A549 (cell line): ENCODE measurements around the gene FLYWCH1.

Experiments
- JUNB ChIP-seq: fragments of >200 bp; sonication (Bioruptor Twin); formaldehyde crosslinking; IDR thresholded peaks from 2 replicates; pipeline ENCODE4 v1.6.1; 2016
- PHF8 ChIP-seq: fragments of 200-600 bp; sonication (generic); IDR thresholded peaks from 2 replicates; pipeline ENCODE4 v1.6.1; 2016; ENCODE audit warnings: low read depth, mild to moderate bottlenecking, antibody characterized with exemption, moderate library complexity, borderline replicate concordance
- POLR2A ChIP-seq: IDR thresholded peaks from 2 replicates; pipeline ENCODE4 v1.6.1; 2012; ENCODE audit warnings: mild to moderate bottlenecking, low read length
- RAD21 ChIP-seq, 2 experiments: fragments of >200 bp in 1 of 2; sonication (Bioruptor Twin) in 1 of 2; formaldehyde crosslinking in 1 of 2; IDR thresholded peaks in 1 of 2; conservative IDR thresholded peaks in 1 of 2; 2 replicates in 1 of 2; 3 replicates in 1 of 2; pipeline ENCODE4 v1.6.1; 2012 to 2018; ENCODE audit warnings: inconsistent platforms in 1 of 2
- RFX5 ChIP-seq: fragments of 450-650 bp; IDR thresholded peaks from 2 replicates; pipeline ENCODE4 v1.7.1; 2014; ENCODE audit warnings: antibody characterized with exemption, mild to moderate bottlenecking, moderate library complexity
- SMC3 ChIP-seq: fragments of >200 bp; sonication (Bioruptor Twin); formaldehyde crosslinking; IDR thresholded peaks from 3 replicates; pipeline ENCODE4 v1.6.1; 2018; ENCODE audit warnings: inconsistent platforms
- ZFP36 ChIP-seq: fragments of 450-650 bp; IDR thresholded peaks from 2 replicates; pipeline ENCODE4 v1.6.1; 2014; ENCODE audit warnings: borderline replicate concordance; ENCODE audit not compliant: partially characterized antibody
- TF ChIP-seq, protein P1 (sequence below): fragments of >200 bp; sonication (Bioruptor Twin); formaldehyde crosslinking; IDR thresholded peaks from 3 replicates; pipeline ENCODE4 v1.5.1; 2016

GRCh38 chr16:2946649-2947048 is 34.9 kb downstream of the FLYWCH1 start:
- TF ChIP-seq, protein P1, sequence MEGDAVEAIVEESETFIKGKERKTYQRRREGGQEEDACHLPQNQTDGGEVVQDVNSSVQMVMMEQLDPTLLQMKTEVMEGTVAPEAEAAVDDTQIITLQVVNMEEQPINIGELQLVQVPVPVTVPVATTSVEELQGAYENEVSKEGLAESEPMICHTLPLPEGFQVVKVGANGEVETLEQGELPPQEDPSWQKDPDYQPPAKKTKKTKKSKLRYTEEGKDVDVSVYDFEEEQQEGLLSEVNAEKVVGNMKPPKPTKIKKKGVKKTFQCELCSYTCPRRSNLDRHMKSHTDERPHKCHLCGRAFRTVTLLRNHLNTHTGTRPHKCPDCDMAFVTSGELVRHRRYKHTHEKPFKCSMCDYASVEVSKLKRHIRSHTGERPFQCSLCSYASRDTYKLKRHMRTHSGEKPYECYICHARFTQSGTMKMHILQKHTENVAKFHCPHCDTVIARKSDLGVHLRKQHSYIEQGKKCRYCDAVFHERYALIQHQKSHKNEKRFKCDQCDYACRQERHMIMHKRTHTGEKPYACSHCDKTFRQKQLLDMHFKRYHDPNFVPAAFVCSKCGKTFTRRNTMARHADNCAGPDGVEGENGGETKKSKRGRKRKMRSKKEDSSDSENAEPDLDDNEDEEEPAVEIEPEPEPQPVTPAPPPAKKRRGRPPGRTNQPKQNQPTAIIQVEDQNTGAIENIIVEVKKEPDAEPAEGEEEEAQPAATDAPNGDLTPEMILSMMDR: no peak
- TF ChIP-seq RAD21 (conservative IDR thresholded peaks at IDR 0.05 in 1 of 2, IDR thresholded peaks at IDR 0.05 in 1 of 2): no peak
- TF ChIP-seq PHF8: no peak
- no peak for TF ChIP-seq JUNB
- TF ChIP-seq ZFP36: no peak
- TF ChIP-seq POLR2A: no peak
- no peak for TF ChIP-seq SMC3
- no peak for TF ChIP-seq RFX5
